Stimulated activated CD4-positive, alpha-beta T cell treated with anti-CD3 and anti-CD28 coated beads, Interleukin-2, amount 100 ng/mL, for 48 hours (primary cell): ENCODE data around the gene R3HCC1L.

ENCODE experiments used
- DNase-seq, 2 donors: peaks; one replicate each; pipeline ENCODE4 v3.0.0-alpha.2; 2020

R3HCC1L gene

DNA sequence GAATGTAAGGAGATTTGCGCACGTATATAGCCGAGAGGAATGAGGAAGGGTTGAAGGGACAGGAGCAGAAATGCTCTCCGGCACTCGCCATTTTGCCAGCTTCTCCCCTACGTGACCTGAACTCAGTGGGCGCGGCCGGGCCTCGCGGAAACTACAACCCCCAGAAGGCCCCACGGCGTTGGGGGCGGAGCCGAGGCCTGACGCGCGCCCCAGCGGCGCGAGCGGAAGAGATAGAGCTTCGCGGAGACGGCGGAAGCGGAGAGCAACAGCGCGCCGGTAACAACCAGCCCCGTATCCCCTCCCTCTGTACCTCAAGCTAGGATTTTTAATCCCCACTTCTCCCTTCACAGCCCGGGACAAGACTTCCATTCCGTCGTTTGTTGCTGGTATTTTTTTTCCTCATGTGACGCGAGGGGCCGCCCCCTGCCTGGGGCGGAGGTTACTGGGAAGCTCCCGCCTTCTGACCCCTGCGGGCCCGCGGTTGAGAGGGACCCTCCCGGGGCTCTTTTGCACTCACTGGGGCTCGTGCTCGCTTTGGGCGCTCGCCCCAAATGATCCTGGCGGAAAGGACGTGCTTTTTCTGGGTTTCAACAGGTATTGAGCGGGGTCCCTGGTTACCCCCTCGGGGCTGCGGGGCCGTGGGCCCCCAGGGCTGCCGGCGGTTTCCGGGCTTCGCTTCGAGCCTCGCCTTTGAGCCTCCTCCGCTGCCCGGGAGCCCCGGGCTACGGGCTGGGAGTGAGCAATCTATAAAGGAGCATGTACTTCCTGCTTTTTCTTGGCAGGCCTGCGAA is at the start of gene R3HCC1L:
TSS of gene R3HCC1L (plus strand) at position 227 of the 791 bp plus-strand sequence. CDS start 73,458 bp downstream, outside the sequence.
- peak; percentile 91 to 93 for DNase-seq

GRCh38 chr10:98085238-98085637 is 49.2 kb upstream of the R3HCC1L start:
- DNase-seq: no peak

DNA sequence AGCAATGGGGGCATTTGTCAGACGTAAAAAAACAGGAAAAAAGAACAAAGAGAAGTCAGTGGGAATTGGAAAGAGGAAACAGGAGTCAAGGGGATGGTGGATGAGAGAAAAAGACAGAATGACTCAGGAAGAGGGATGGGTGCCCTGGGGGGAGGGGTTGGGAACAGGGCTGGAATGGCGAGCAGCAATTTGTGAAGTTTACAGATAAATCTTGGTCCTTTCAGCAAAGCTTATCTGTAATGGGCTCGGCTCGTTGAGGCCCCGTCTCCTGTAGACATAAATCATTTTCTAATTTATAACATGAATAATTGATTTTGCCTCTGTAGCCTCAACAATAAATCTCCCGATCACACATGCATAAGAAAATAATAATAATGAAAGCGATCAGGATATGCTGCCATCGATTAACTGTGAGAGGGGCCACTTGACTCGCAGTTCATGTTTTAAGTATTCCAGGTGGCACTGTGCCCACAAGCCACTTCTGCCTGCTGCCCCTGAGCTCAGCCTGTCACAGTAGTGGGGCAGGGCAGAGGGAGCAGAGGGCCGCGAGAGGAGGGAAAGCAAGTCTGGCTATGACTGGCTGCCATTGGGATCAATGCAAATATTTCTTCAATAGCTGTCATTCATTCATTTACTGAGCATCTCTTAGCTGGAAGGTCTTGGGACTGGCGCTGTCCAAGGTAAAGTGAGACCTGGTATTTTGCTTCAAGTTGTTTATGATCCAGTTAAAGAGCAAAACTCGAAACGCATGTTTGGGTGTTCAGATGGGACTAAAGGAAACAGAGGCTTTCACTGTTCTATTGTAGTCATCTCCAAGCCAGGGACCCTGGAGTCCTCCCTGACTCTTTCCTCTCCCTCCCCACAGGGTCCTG is 47.4 kb upstream of the R3HCC1L start:
- DNase-seq: no peak

- DNase-seq: no peak
Observed at GRCh38 chr10:98088186-98088971, 46.1 kb upstream of the R3HCC1L start.

- no peak for DNase-seq
Observed at GRCh38 chr10:98090822-98091221, 43.6 kb upstream of the R3HCC1L start.

DNA sequence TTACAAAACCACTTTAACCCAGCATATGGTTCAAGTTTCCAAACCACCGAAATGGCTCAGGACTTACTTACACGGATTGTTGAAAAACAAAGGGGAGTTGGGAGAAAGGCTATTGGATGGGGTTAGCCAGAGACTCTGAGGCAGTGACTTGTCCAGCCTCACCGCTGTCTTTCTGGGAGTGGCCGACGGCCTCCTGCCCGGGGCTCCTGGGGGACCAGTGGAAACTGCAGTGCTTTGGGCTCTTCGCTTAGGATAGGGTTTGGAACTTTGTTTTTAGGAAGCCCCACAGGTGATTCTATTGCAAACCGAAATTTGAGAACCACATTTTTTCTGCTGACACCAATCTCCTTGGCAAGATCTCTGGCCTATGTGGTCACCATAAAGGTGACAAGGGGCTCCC is 38.1 kb upstream of the R3HCC1L start:
- DNase-seq: no peak

GRCh38 chr10:98096731-98097130 is 37.7 kb upstream of the R3HCC1L start:
- no peak for DNase-seq

DNA sequence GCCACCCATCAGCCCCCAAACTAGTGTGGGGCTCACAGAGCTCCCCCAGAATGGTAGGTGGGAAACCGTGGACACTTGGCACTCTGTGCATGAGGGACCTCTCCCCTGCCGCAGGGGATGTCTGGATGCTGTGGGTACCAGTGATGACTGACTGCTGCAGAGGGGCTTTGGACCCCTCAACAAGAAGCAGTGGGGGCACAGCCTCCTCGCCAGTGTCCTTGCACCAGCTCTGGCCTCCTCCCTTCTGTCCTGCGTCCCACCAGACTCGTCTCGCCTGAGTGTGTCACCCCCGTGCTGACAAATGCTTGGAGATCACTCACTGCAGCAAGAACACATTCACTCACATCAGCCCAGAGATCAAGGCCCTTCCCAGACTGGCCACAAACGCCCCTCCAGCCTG is 37.3 kb upstream of the R3HCC1L start:
- DNase-seq: no peak

- DNase-seq: no peak
Observed at GRCh38 chr10:98097616-98098015, 36.8 kb upstream of the R3HCC1L start.

GRCh38 chr10:98098247-98098646 is 36.2 kb upstream of the R3HCC1L start:
- no peak for DNase-seq

DNA sequence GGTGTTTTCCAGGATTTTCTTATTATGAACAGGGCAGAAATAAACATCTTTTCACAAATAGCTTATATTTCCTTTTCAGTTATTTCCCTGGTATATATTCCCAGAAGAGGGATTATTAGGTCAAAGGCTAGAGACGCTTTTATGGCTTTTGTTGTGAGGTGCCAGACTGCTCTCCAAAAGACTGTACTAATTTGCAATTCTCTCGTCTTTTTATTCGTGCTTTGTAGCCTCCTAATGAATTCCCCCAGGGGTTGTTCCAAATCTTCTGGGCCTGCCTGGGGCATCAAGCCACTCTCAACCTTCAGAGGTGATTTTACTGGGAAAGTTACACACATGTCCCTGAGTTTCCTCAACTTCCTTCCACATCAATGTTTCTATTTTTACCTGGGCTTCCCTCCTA is 34.0 kb upstream of the R3HCC1L start:
- no peak for DNase-seq

DNA sequence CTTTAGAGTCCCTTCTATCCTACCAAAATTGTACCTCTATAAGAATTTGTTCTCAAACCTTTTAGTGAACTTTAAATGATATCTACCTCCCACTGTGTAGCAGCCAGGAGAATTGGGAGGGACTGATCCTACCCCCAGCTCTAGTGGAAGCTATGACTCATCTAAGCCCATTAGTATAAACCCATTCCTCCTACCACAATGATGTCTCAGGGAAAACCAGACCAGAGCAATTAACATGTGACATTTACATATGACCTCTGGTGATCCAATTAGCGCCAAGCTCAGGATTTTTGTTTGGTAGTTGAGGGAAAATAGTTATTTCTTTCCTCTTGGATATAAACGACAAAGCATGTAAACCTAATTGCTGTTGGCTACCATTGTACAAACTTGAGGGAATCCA is 33.1 kb upstream of the R3HCC1L start:
- no peak for DNase-seq

DNA sequence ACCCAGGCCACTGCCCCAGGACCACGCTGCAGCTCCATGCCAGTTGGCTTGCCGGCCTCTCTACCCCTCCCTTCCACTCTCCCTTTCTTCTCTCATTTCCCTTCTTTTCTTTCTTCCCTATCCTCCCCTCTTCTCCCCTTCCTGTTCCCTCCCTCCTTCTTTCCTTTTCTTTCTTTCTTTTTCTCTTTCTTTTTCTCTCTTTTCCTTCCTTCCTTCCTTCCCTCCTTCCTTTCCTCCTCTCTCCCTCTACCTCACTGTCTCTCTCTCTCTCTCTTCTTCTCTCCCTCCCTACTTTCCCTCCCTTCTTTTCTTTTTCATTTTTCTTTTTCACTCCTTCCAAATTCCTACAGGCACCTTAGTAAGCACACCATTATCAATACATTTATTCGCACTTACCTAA is 30.3 kb upstream of the R3HCC1L start:
- DNase-seq: no peak

- no peak for DNase-seq
Observed at GRCh38 chr10:98106531-98106930, 27.9 kb upstream of the R3HCC1L start.

DNA sequence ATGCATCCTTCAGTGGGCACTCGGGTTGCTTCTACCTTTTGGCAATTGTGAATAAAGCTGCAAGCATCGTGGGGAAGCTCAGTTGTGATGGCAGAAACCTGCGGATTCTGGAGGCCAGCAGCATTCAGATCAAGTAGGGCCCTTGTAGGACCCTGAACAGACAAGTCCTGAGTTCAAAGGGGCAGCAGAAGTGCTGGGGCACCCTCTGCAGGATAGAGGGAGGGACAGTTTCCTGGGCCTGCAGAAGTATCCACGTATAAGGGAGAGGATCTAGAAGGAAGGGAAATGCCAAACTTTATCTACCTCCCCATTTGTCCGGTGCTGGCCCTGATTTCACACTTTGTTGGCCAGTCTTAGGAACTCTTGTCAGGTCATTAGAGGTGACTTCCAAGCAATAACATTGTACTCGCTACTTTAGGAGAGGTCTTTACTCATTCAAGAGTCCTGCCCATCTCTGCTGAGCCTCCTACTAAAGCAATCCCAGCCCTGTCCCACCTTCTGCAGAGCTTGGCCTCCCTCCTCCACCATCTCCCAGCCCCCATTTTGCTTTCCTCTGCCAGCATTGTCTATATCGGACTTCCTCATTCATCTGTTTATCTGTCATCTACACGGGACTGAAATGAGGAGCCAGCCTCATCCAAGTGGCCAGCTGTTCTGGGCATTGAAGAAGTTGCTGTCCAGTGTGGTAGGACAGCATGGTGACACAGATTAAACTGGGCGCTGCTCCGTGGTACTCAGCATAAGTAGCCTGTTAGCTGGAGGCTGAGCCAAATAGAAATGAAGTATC is 26.6 kb upstream of the R3HCC1L start:
- DNase-seq: no peak

GRCh38 chr10:98110356-98110755 is 24.1 kb upstream of the R3HCC1L start:
- no peak for DNase-seq

DNA sequence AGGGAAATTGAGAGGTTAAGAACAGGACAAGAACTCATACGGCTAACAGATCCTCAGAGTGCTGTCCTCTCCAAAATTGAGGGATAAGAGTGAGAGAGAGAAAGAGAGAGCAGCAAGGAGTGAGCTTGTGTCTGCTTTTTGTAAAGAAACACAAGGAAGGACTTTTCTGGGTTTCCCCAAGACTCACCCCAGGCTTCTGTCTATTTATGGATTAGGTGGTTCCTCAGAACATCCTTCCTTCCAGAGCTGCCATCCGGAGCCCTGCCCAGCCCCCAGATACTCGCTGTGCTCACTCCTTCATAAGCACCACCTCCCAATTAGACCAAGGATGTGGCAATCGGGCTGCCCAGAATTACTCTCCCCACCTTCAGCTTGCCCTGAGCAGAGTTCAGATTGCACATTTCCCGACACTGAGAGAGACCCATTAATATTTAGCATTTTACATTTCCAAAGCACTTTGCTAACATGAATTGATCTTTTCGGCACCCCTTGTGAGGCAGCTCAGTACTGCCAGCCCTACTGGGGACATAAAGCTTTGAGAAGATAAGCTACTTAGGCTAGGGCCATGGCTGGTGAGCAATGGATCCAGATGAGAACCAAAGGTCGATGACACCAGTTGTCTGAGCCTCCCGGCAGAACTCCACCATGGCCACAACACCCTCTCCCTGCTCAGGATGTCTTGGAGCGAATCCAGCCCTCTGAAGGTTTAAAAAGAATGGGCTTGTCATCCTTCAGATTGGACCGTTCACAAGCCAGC is 19.2 kb upstream of the R3HCC1L start:
- DNase-seq: no peak

- DNase-seq: no peak
Observed at GRCh38 chr10:98119891-98120290, 14.6 kb upstream of the R3HCC1L start.

- DNase-seq: no peak
Observed at GRCh38 chr10:98125940-98126631, 8.4 kb upstream of the R3HCC1L start.

GRCh38 chr10:98128802-98129201 is 5.7 kb upstream of the R3HCC1L start:
- no peak for DNase-seq

GRCh38 chr10:98131619-98132018 is 2.8 kb upstream of the R3HCC1L start:
- no peak for DNase-seq
